Measurements from ENCODE around the gene TBL1XR1.
A peak's percentile ranks its signal among the peaks of the same experiment; 100 is the strongest.

TBL1XR1 gene

GRCh38 chr3:177137774-177138705 is 59.2 kb downstream of the TBL1XR1 start:
- DNase-seq = no peak

DNA sequence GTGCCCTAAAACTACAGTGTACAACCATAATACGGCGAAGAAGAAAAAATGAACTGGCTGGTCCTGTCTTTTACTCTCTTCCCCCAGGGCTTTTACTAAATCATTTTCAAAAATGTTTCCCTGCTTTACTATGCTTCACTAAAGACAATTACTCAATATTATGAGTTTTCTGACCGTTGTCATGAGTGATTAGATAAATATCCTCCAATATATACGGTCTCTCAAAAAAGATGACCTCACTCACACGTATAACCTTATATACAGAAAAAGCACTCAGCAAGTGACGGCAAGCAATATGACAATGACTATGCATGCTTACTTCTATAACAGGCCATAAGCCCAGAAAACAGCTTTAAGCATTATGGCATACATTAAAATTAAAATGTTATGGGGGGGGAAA is 60.5 kb downstream of the TBL1XR1 start:
- no peak for DNase-seq

DNA sequence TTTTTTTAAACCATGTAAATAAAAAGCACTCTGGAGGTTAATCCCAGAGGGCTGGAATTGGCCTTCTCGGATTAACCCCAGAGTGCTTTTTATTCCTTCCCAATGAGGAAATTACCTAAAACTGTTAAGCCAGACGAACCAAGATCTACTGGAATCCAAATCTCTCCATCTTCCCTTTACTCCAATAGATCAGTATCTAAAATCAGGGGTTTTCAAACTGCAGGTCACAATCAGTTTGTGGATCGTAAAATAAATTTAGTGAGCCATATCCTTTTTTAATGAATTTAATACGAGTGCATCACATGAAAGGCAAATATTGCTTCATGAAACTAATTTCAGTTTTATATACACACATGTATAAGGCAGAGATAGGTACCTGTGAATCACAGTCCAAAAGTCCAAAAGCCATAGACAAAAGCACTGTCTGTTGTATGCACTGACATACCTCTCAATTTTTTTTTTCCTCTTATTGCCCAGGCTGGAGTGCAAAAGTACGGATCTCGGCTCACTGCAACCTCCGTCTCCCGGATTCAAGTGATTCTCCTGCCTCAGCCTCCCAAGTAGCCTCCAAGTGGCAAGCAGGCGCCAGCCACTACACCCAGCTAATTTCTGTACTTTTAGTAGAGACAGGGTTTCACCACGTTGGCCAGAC is 61.3 kb downstream of the TBL1XR1 start:
- DNase-seq = no peak

DNA sequence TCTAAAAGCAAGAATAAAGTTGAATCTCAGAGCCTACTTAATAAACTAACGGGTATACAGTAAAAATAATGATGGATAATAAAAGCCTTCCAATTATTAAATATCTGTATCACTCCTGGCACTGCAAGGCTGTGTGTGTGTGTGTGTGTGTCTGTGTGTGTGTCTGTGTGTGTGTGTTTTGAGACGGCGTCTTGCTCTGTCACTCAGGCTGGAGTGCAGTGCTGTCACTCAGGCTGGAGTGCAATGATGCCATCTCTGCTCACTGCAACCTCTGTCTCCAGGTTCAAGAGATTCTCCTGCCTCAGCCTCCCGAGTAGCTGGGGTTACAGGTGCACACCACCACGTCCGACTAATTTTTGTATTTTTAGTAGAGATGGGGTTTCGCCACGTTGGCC is 62.5 kb downstream of the TBL1XR1 start:
- DNase-seq = no peak

DNA sequence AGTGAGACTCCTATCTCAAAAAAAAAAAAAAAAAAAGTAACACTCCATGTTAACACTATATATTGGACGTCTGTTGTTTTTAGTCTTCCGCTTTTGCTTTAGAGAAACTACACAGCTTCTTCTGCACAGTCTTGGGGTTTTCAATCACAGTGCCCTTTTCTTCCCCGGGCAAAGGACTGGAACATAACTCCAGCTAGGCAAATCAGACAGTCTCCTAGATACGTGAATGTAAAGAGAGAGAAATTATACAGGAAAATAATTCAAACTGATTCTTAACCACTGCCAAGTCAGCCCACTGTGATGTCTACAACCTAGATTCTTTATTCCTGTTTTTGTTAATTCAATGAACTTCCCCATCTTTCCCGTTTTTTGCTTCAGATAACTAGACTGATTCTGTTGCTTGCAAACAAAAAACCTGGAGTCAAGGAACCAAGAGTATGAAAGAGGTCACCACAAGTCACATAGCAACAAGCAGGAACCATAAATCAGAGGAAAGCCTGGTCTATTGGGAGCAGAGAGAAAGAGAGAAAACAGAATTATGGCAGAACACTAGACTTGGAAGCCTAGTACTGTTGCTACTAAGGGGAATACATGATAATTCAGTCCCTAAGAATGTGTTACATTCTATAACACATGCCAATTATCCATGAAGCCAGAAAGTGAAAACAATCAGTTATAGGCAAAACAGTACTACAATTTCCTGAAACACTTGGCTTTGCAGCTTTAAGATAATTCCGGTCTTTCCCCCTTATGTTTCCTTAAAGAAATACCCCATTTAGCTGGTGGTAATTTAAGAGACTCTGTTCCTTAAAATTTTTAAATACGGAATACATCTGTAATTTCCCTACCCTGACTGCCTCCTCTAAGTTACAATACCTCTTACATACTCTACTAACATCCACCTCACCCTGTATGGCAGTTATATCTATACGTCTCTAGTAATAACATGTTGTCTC is 63.1 kb downstream of the TBL1XR1 start:
- peak; percentile 22 for DNase-seq

- peak; percentile 87 for DNase-seq
These were observed 65.2 kb downstream of the TBL1XR1 start for GRCh38 chr3:177131927-177132636.

GRCh38 chr3:177127008-177127407 is 70.3 kb downstream of the TBL1XR1 start:
- no peak for DNase-seq

- peak; percentile 14 for DNase-seq
These were observed 71.1 kb downstream of the TBL1XR1 start for GRCh38 chr3:177126015-177126773.

- DNase-seq = no peak
These were observed 72.4 kb downstream of the TBL1XR1 start for GRCh38 chr3:177124882-177125281.

GRCh38 chr3:177123822-177124221 is 73.5 kb downstream of the TBL1XR1 start:
- DNase-seq = no peak

- DNase-seq = no peak
These were observed 75.0 kb downstream of the TBL1XR1 start for GRCh38 chr3:177122183-177122856.

- no peak for DNase-seq
These were observed 77.5 kb downstream of the TBL1XR1 start for GRCh38 chr3:177119829-177120228.

GRCh38 chr3:177114253-177114652 is 83.0 kb downstream of the TBL1XR1 start:
- DNase-seq = no peak

DNA sequence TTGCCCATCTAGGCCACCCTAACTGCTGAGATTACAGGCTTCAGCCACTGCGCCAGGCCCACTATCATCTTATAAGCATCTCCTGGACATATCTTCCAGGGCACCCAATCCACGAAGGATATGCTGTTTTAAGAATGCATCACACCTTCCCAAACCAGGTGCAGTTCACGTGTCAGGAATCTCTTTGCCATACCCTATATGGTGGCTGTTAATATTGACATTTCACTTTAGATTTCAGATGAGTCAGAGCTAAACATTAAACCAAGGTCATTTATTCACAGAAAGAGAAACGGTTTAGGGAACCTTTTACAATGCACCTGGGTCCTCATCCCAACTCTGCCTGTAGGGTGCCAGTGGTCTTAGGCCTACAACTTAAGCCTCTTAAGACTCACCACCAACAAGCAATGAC is 85.7 kb downstream of the TBL1XR1 start:
- peak; percentile 59 for DNase-seq

GRCh38 chr3:177110895-177111294 is 86.4 kb downstream of the TBL1XR1 start:
- DNase-seq = peak; percentile 65

DNA sequence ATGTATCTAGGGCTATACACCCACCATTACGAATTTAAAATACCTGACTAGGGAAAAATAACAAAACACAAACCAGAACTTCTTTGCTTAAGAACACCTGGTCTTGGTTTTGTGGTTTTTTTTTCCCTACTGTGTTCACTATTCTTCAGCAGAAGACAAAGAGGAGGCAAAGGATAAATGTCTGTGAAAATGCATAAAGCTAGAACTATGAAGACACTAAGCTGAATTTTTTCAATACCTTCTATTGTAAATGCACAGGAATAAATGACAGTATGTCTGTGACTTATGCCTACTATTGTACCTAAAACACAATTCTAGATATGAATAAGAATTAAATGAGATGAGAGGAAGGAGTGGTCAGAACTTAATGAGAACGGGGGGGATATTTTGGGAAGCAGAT is 86.9 kb downstream of the TBL1XR1 start:
- no peak for DNase-seq

DNA sequence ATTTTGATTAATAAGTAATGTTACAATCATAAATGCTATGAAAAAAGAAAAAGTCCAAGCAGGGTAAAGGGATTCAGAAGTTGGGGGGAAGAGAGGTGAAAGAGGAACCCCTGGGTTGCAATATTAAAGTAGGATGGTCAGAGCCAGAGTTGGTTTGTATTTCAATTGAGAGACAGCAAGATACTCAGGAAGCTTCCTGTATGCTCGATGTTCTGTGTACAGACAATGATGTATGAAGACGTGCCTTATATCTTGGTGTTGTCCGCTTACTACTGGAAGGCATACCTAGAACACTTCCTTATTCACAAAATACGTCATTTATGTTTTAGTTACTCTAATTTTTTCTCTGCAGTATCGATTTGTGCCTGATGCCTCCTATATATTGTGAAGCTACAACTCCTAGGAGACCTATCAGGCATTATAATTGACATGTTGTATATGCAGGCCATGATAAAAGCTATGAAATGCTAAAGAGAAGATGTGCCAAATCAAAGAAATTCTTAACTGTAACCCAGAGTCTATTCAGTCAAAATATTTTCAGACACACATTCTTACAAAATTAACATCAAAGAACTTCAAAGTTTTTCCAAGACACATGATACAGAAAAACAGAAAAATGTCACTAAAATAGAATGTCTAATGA is 87.5 kb downstream of the TBL1XR1 start:
- DNase-seq = peak; percentile 30

- DNase-seq = peak; percentile 31
These were observed 88.6 kb downstream of the TBL1XR1 start for GRCh38 chr3:177108648-177109047.

DNA sequence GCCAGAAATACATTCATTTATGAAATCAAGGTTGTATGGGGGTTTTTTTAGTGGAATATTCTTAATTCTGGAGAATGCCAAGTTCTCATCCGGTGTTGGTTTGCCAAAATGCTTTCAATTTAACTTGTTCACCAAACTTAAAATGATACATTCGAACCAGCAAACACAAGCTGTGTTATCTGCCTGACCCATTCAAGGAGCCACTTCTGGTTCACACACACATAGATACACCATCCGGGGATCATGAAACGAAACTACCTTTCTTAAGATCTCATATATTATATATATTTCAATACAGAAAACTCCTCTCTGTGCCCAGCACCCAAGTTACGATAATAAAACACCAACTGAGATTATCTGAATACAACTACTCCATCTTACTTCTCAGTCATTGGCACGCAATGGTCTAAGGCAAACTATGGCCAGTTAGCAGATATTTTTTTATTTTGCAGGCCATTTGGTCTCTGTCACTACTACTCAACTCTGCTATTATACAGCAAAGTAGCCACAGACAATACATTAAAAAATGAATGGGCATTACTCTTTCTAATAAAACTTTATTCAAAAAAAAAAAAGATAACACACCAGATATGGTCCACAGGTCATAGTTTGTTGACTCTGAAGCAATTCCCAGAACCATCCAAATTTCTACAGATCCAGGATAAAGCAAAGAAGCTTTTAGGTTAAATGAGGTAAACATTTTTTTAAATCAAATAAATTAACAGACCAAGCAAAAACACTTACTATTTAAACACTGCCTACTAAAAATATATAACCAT is 89.6 kb downstream of the TBL1XR1 start:
- no peak for DNase-seq

DNA sequence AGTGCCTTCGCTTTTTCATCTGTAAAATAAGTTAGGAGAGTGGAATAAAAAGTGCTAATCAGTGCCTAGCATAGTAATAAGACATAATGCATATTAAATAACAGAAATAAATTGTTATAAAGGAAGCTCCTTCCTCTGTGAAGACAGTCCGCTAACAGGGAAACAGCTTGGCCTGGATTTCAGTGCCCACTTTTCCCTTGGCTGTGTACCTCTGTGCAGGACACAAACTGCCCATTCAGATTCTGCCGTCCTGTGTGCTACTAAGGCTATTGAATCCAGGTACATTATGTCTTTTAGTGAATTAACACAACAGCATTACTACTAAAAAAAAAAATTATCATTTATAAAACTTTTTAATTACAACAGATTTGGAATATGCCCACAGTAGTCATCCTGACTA is 90.7 kb downstream of the TBL1XR1 start:
- DNase-seq = no peak
